ENCODE data around the gene LITAFD.
"Not testable (repeated sequence)": the region's sequence is repeated elsewhere in the genome, so short reads cannot be mapped to it uniquely, and the experiment has no call there.

The LITAFD gene

GRCh38 chr16:8869212-8869987 lies 12.8 kb upstream of the LITAFD start:
- DNase-seq (ENCODE audit: low spot score) = peak; percentile 45
- no peak for TF ChIP-seq CTCF (IDR thresholded peaks at IDR 0.05; ENCODE audit: extremely low read depth, missing control alignments)

GRCh38 chr16:8869988-8870241 lies 12.2 kb upstream of the LITAFD start:
- DNase-seq (ENCODE audit: low spot score) = not testable (repeated sequence)

- no peak for DNase-seq (ENCODE audit: low spot score)
- no peak for TF ChIP-seq CTCF (IDR thresholded peaks at IDR 0.05; ENCODE audit: extremely low read depth, missing control alignments)
Measured at GRCh38 chr16:8872071-8872470, 10.1 kb upstream of the LITAFD start.

- DNase-seq (ENCODE audit: low spot score) = no peak
Measured at GRCh38 chr16:8872967-8873865, 8.9 kb upstream of the LITAFD start.

GRCh38 chr16:8873866-8874195 lies 8.3 kb upstream of the LITAFD start:
- DNase-seq (ENCODE audit: low spot score) = not testable (repeated sequence)

More at GRCh38 chr16:8872967-8873865, 8.9 kb upstream of the LITAFD start:
- TF ChIP-seq CTCF (IDR thresholded peaks at IDR 0.05; ENCODE audit: extremely low read depth, missing control alignments) = no peak

- DNase-seq (ENCODE audit: low spot score) = no peak
- TF ChIP-seq CTCF (IDR thresholded peaks at IDR 0.05; ENCODE audit: extremely low read depth, missing control alignments) = no peak
Measured at GRCh38 chr16:8874388-8874787, 7.8 kb upstream of the LITAFD start.

GRCh38 chr16:8875317-8875716 lies 6.8 kb upstream of the LITAFD start:
- not testable (repeated sequence) for DNase-seq (ENCODE audit: low spot score)

GRCh38 chr16:8877894-8878522 lies 4.1 kb upstream of the LITAFD start:
- DNase-seq (ENCODE audit: low spot score) = no peak
- no peak for TF ChIP-seq CTCF (IDR thresholded peaks at IDR 0.05; ENCODE audit: extremely low read depth, missing control alignments)

- DNase-seq (ENCODE audit: low spot score) = no peak
- no peak for TF ChIP-seq CTCF (IDR thresholded peaks at IDR 0.05; ENCODE audit: extremely low read depth, missing control alignments)
Measured at GRCh38 chr16:8878523-8878911, 3.6 kb upstream of the LITAFD start.

All from GM20000 (cell line).